HepG2 (cell line): Measurements from ENCODE around the gene EXTL2. TPM values are rescaled to one million over a fixed set of nuclear protein-coding genes. Genes with fewer than 3 reads are reported as not detected.

Experiments
- ATAC-seq: fragments of 200-7000 bp; cut with Tn5 transposase; 3 replicates; pipeline ENCODE4 v1.9.1; 2020; ENCODE audit warnings: mild to moderate bottlenecking, moderate library complexity
- BruUV-seq: library from RNA; stranded (reverse); fragments of 400-500 nt; replicated peaks from 2 replicates; lab custom pipeline; 2021; lab: Mats Ljungman, UMichigan
- CTCF ChIA-PET: fragments of 300-600 bp; formaldehyde crosslinking; extraction: SDS; loops from one replicate; lab custom pipeline; 2021; ENCODE audit warnings: low total read pairs, inconsistent platforms, low intra/inter-chr PET ratio; lab: Yijun Ruan, JAX
- POLR2A ChIA-PET: fragments of 350-600 bp; sonication (Branson Sonifier 250); formaldehyde crosslinking; loops from one replicate; lab custom pipeline; 2020; ENCODE audit warnings: antibody characterized with exemption, inconsistent platforms; lab: Yijun Ruan, JAX
- DNase-seq: peaks from one replicate; pipeline ENCODE4 v3.0.0-alpha.2; 2015; ENCODE audit warnings: low spot score
- FAIRE-seq: peaks from 3 replicates; lab custom pipeline; 2011; peaks lifted over from hg19 to GRCh38; lab: Jason Lieb, UNC
- H2AFZ ChIP-seq: one replicate; pipeline ENCODE4 v1.6.1; 2011; ENCODE audit warnings: low read length, inconsistent platforms
- H3K27ac ChIP-seq: fragments of 300-600 bp; 3 replicates; pipeline ENCODE4 v1.8.0; 2011; ENCODE audit warnings: mixed run types, mild to moderate bottlenecking, mixed read lengths, low read length, inconsistent platforms; ENCODE audit not compliant: insufficient read depth; ENCODE audit errors: extremely low read length
- H3K27me3 ChIP-seq, 2 experiments: fragments of 200-600 bp in 1 of 2; 2 replicates in 1 of 2; 3 replicates in 1 of 2; pipeline versions ENCODE4 v1.6.0 to v1.8.0; 2011; ENCODE audit warnings: low read length in 2 of 2, mild to moderate bottlenecking in 2 of 2, moderate library complexity in 2 of 2, inconsistent platforms in 1 of 2; ENCODE audit not compliant: insufficient read depth in 2 of 2, control insufficient read depth in 1 of 2
- H3K36me3 ChIP-seq, 2 experiments: fragments of 200-600 bp in 1 of 2; replicated peaks in 1 of 2; 2 replicates in 1 of 2; 3 replicates in 1 of 2; pipeline versions ENCODE4 v1.5.1 to v1.8.0; 2011; ENCODE audit warnings: low read length in 2 of 2, inconsistent platforms in 1 of 2; ENCODE audit not compliant: insufficient read depth in 2 of 2, control insufficient read depth in 1 of 2
- H3K4me1 ChIP-seq: 2 replicates; pipeline ENCODE4 v1.5.1; 2012; ENCODE audit warnings: low read length, inconsistent platforms; ENCODE audit not compliant: insufficient read depth
- H3K4me2 ChIP-seq: 2 replicates; pipeline ENCODE4 v1.6.0; 2011; ENCODE audit warnings: low read depth, low read length, inconsistent platforms
- H3K4me3 ChIP-seq, 3 experiments: fragments of 200-600 bp in 1 of 3; sonication (generic), shearing (Covaris generic) in 1 of 3; replicated peaks in 1 of 3; 2 replicates each; pipeline ENCODE4 v1.5.1; 2011 to 2016; ENCODE audit warnings: low read length in 3 of 3, inconsistent platforms in 2 of 3, low read depth in 2 of 3, mild to moderate bottlenecking in 2 of 3, control low read depth in 1 of 3, mixed read lengths in 1 of 3; ENCODE audit not compliant: insufficient read depth in 1 of 3
- H3K79me2 ChIP-seq: one replicate; pipeline ENCODE4 v1.6.1; 2011; ENCODE audit warnings: low read length, inconsistent platforms; ENCODE audit not compliant: insufficient read depth
- H3K9ac ChIP-seq: 2 replicates; pipeline ENCODE4 v1.6.0; 2011; ENCODE audit warnings: mild to moderate bottlenecking, low read depth, low read length, inconsistent platforms; ENCODE audit not compliant: insufficient read depth
- H3K9me3 ChIP-seq: 2 replicates; pipeline ENCODE4 v1.5.1; 2012; ENCODE audit warnings: mild to moderate bottlenecking, low read length
- H4K20me1 ChIP-seq: 2 replicates; pipeline ENCODE4 v1.6.0; 2011; ENCODE audit warnings: inconsistent platforms, mild to moderate bottlenecking, low read length, moderate library complexity; ENCODE audit not compliant: insufficient read depth
- IRF2 ChIP-seq: IDR thresholded peaks from 2 replicates; pipeline ENCODE4 v1.6.1; 2018; ENCODE audit warnings: missing genetic modification reagents, missing compliant biosample characterization
- NCOA2 ChIP-seq: sonication (generic); formaldehyde crosslinking; IDR thresholded peaks from 2 replicates; pipeline ENCODE4 v1.8.0; 2022; ENCODE audit warnings: inconsistent platforms
- RFX3 ChIP-seq: IDR thresholded peaks from 2 replicates; pipeline ENCODE4 v1.6.1; 2016; ENCODE audit warnings: missing biosample characterization, missing genetic modification reagents
- SP140L ChIP-seq: sonication (generic); formaldehyde crosslinking; IDR thresholded peaks from 2 replicates; pipeline ENCODE4 v1.4.0; 2020; ENCODE audit warnings: missing genetic modification reagents, borderline replicate concordance
- ZBTB7A ChIP-seq: sonication (generic); formaldehyde crosslinking; IDR thresholded peaks from 2 replicates; pipeline ENCODE4 v1.8.0; 2022; ENCODE audit warnings: mild to moderate bottlenecking, missing genetic modification reagents
- ZMAT3 ChIP-seq: sonication (generic); formaldehyde crosslinking; conservative IDR thresholded peaks from 2 replicates; pipeline ENCODE4 v1.7.0; 2021; ENCODE audit warnings: missing genetic modification reagents
- ZNF124 ChIP-seq: sonication (generic); formaldehyde crosslinking; IDR thresholded peaks from 2 replicates; pipeline ENCODE4 v1.4.0; 2020; ENCODE audit warnings: missing genetic modification reagents
- ZNF234 ChIP-seq: sonication (generic); formaldehyde crosslinking; conservative IDR thresholded peaks from 2 replicates; pipeline ENCODE4 v1.5.1; 2020; ENCODE audit warnings: mild to moderate bottlenecking, missing genetic modification reagents
- ZNF326 ChIP-seq: sonication (generic); formaldehyde crosslinking; IDR thresholded peaks from 2 replicates; pipeline ENCODE4 v1.4.0; 2020; ENCODE audit warnings: missing genetic modification reagents, borderline replicate concordance
- ZNF354B ChIP-seq: sonication (generic); formaldehyde crosslinking; IDR thresholded peaks from 2 replicates; pipeline ENCODE4 v1.8.0; 2022; ENCODE audit warnings: mild to moderate bottlenecking, missing genetic modification reagents
- ZNF430 ChIP-seq: sonication (generic); formaldehyde crosslinking; IDR thresholded peaks from 2 replicates; pipeline ENCODE4 v1.9.0; 2021; ENCODE audit warnings: mild to moderate bottlenecking, missing genetic modification reagents
- WGBS: methylation state at CpG from one replicate; pipeline ENCODE4 v1.1.6; 2017; ENCODE audit warnings: low lambda C conversion rate; 5-methylcytosine and 5-hydroxymethylcytosine counted together
- in situ Hi-C: cut with HindIII; loops from 2 replicates; pipeline ENCODE4 v1.10.0; 2017; ENCODE audit warnings: low pct_unique_long_range_greater_than_20kb; ENCODE audit not compliant: extremely low pct_ligation_motif_present
- intact Hi-C: fragments of 100-400 bp; cut with micrococcal nuclease; formaldehyde crosslinking; loops from one replicate; pipeline ENCODE4 v1.10.0; 2022; ENCODE audit not compliant: unreplicated experiment
- polyA plus RNA-seq, 8 experiments: library from polyadenylated mRNA; depleted of rRNA in 3 of 8; stranded (reverse) in 7 of 8; unstranded in 1 of 8; fragments of >200 nt; fragmentation: Illumina TruSeq in 4 of 8; extraction: Trizol in 4 of 8; gene quantifications; 2 replicates each; pipeline versions ENCODE4 v1.2.1 to v1.2.3, GENCODE V29; 2011 to 2016; ENCODE audit warnings: low read depth in 4 of 8, missing spikeins in 1 of 8, mixed read lengths in 1 of 8; ENCODE audit not compliant: insufficient read depth in 1 of 8
- total RNA-seq, 5 experiments: library from RNA; depleted of rRNA; stranded (reverse); fragments of >200 nt; fragmentation: Illumina TruSeq; extraction: Trizol; gene quantifications; 2 replicates each; pipeline ENCODE4 v1.2.3, GENCODE V29; 2016; ENCODE audit warnings: low read depth in 1 of 5
- TF ChIP-seq, protein P1 (sequence below): sonication (generic); formaldehyde crosslinking; IDR thresholded peaks from 2 replicates; pipeline ENCODE4 v1.5.1; 2020; ENCODE audit warnings: missing genetic modification reagents, mild to moderate bottlenecking, borderline replicate concordance

EXTL2 gene
- total and polyA plus RNA-seq, 2 of the 13 experiments (the other 11 are each of a cell fraction or from before 2014, with no cell fraction given): 22.0 to 23.5 TPM

DNA sequence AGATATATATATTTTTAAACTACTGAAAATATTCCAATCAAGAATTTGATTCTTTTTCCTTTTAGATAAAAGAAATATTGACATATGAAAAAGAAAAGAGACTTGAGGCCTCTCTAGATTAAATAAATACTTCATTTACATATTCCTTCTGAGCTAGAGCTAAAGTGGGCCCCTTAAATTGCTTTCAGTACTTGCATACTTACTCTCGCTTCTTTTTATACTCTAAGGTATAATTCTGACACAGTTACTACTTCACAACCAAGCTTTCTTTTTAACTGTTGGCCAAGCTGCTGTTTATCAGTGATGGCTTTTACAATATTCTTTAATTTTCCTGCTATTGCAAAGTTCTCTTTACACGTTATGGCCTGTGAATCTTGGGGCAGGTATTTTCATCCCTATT, 24.6 kb downstream of the EXTL2 start:
- H3K9me3 ChIP-seq: no peaks in the 10 kb centered on the region
- no peak overlapping the region for H2AFZ ChIP-seq
- ChIA-PET POLR2A (no interaction called here), CTCF (interaction anchor here (3.0 kb wide), 1 partner anchor 407 kb away, joined by 20 read pairs; no protein-coding TSS in a partner anchor)
- in situ Hi-C loops (loop anchor here (5.0 to 25.0 kb wide), 3 partner anchors 265 to 1058 kb away; no protein-coding TSS in a partner anchor), intact Hi-C loops (loop anchor here (2.0 to 5.0 kb wide), 3 partner anchors 35 to 1063 kb away; no protein-coding TSS in a partner anchor)
- ATAC-seq: no peak
- H3K27me3 ChIP-seq: no peaks in the 10 kb centered on the region
- no peak overlapping the region for H3K4me3 ChIP-seq
- H3K4me1 ChIP-seq: no peaks in the 10 kb centered on the region
- no peaks in the 10 kb centered on the region for H3K79me2 ChIP-seq
- H3K9ac ChIP-seq: no peak overlapping the region
- no peaks in the 10 kb centered on the region for H4K20me1 ChIP-seq
- no peak for TF ChIP-seq IRF2 (CRISPR knock-in tag)
- no peak for TF ChIP-seq SP140L (CRISPR knock-in tag)
- no peak for TF ChIP-seq ZNF354B (CRISPR knock-in tag)
- no peak for TF ChIP-seq ZNF124 (CRISPR knock-in tag)
- no peak for TF ChIP-seq ZBTB7A
- no peak for TF ChIP-seq ZNF430
- no peak for TF ChIP-seq NCOA2
- TF ChIP-seq, protein P1, sequence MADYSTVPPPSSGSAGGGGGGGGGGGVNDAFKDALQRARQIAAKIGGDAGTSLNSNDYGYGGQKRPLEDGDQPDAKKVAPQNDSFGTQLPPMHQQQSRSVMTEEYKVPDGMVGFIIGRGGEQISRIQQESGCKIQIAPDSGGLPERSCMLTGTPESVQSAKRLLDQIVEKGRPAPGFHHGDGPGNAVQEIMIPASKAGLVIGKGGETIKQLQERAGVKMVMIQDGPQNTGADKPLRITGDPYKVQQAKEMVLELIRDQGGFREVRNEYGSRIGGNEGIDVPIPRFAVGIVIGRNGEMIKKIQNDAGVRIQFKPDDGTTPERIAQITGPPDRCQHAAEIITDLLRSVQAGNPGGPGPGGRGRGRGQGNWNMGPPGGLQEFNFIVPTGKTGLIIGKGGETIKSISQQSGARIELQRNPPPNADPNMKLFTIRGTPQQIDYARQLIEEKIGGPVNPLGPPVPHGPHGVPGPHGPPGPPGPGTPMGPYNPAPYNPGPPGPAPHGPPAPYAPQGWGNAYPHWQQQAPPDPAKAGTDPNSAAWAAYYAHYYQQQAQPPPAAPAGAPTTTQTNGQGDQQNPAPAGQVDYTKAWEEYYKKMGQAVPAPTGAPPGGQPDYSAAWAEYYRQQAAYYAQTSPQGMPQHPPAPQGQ: no peak
- TF ChIP-seq RFX3: no peak
- no peak for TF ChIP-seq ZNF234 (CRISPR knock-in tag)
- no peak for TF ChIP-seq ZMAT3
- no peak for TF ChIP-seq ZNF326 (CRISPR knock-in tag)
- no TSS peak for BruUV-seq
- no peak overlapping the region for H3K4me2 ChIP-seq
- 58% methylated on average over 2 of the region's 2 CpGs for WGBS
- H3K27ac ChIP-seq: no peak overlapping the region
- H3K36me3 ChIP-seq: no peaks in the 10 kb centered on the region
- no peak for FAIRE-seq
- no peak for DNase-seq
